GM19240 (cell line): ENCODE data around the gene GXYLT2.

ENCODE experiments used
- DNase-seq: peaks from one replicate; pipeline ENCODE4 v3.0.0; 2011; ENCODE audit warnings: low spot score; ENCODE audit not compliant: insufficient read length

The GXYLT2 gene

GRCh38 chr3:73009750-73010149 is 121.9 kb downstream of the GXYLT2 start:
- no peak for DNase-seq

- no peak for DNase-seq
Measured at GRCh38 chr3:73010158-73010557, 122.3 kb downstream of the GXYLT2 start.

- no peak for DNase-seq
Measured at GRCh38 chr3:73018298-73018697, 130.5 kb downstream of the GXYLT2 start.

GRCh38 chr3:73018790-73019441 is 131.1 kb downstream of the GXYLT2 start:
- no peak for DNase-seq

GRCh38 chr3:73021301-73021835 is 133.5 kb downstream of the GXYLT2 start:
- no peak for DNase-seq

GRCh38 chr3:73024836-73025235 is 137.0 kb downstream of the GXYLT2 start:
- no peak for DNase-seq

GRCh38 chr3:73026111-73026759 is 138.4 kb downstream of the GXYLT2 start:
- DNase-seq = no peak
